DOHH2 (cell line): ENCODE results near the gene IGF2BP3.

Experiments used
- H3F3A ChIP-seq: fragments of 200-600 bp; sonication (generic), shearing (Covaris generic); 2 replicates; pipeline ENCODE4 v1.6.0; 2016; ENCODE audit warnings: antibody characterized with exemption, mild to moderate bottlenecking; ENCODE audit not compliant: control insufficient read depth, insufficient read depth
- H3K27ac ChIP-seq: fragments of 200-600 bp; sonication (generic); 2 replicates; pipeline ENCODE4 v1.5.1; 2014; ENCODE audit warnings: low read depth, mild to moderate bottlenecking, low read length, moderate library complexity
- H3K27me3 ChIP-seq: fragments of 200-600 bp; sonication (generic); 2 replicates; pipeline ENCODE4 v1.6.1; 2014; ENCODE audit warnings: mild to moderate bottlenecking, low read length, mixed read lengths; ENCODE audit not compliant: control insufficient read depth
- H3K36me3 ChIP-seq: fragments of 200-600 bp; sonication (generic); 2 replicates; pipeline ENCODE4 v1.6.1; 2014; ENCODE audit warnings: mild to moderate bottlenecking, low read length, moderate library complexity, mixed read lengths; ENCODE audit not compliant: control insufficient read depth
- H3K4me1 ChIP-seq: fragments of 200-600 bp; sonication (generic); 2 replicates; pipeline ENCODE4 v1.6.1; 2014; ENCODE audit warnings: mild to moderate bottlenecking, low read length, mixed read lengths; ENCODE audit not compliant: control insufficient read depth
- H3K4me2 ChIP-seq: fragments of 200-600 bp; sonication (generic); 2 replicates; pipeline ENCODE4 v1.6.0; 2014; ENCODE audit warnings: mild to moderate bottlenecking, low read length, moderate library complexity
- H3K4me3 ChIP-seq: fragments of 200-600 bp; sonication (generic); 2 replicates; pipeline ENCODE4 v1.5.1; 2014; ENCODE audit warnings: mild to moderate bottlenecking, low read length, mixed read lengths
- H3K79me2 ChIP-seq: fragments of 200-600 bp; sonication (generic); 2 replicates; pipeline ENCODE4 v1.6.1; 2014; ENCODE audit warnings: mild to moderate bottlenecking, low read length, mixed read lengths; ENCODE audit not compliant: control insufficient read depth
- H3K9me2 ChIP-seq: fragments of 200-600 bp; sonication (generic); replicated peaks from 2 replicates; pipeline ENCODE4 v1.6.1; 2014; ENCODE audit warnings: mild to moderate bottlenecking, low read length, mixed read lengths; ENCODE audit not compliant: control insufficient read depth
- H3K9me3 ChIP-seq: fragments of 200-600 bp; sonication (generic); 2 replicates; pipeline ENCODE4 v1.6.1; 2014; ENCODE audit warnings: antibody characterized with exemption, low read length, mixed read lengths; ENCODE audit not compliant: control insufficient read depth, insufficient read depth
- H4K20me1 ChIP-seq: fragments of 200-600 bp; sonication (generic); 2 replicates; pipeline ENCODE4 v1.6.0; 2014; ENCODE audit warnings: low read depth, mild to moderate bottlenecking, antibody characterized with exemption, low read length, moderate library complexity; ENCODE audit not compliant: control insufficient read depth, insufficient read depth
- EZH2phosphoT487 ChIP-seq: fragments of 200-600 bp; sonication (generic); IDR thresholded peaks from 2 replicates; pipeline ENCODE4 v1.6.1; 2017; ENCODE audit warnings: borderline replicate concordance, mild to moderate bottlenecking, antibody characterized with exemption, low read length, moderate library complexity, mixed read lengths
- TF ChIP-seq, protein P1 (sequence below): fragments of 200-600 bp; sonication (generic); IDR thresholded peaks from one replicate; pipeline ENCODE4 v1.5.1; 2014; ENCODE audit warnings: antibody characterized with exemption, mild to moderate bottlenecking, low read depth, low read length; ENCODE audit not compliant: poor library complexity, severe bottlenecking

IGF2BP3 gene

GRCh38 chr7:23445326-23445725 lies 25.0 kb downstream of the IGF2BP3 start:
- Histone ChIP-seq H3K36me3 (peaks cover 66% of the 10 kb centered on the region), H3K79me2 (peaks cover 100% of the 10 kb centered on the region), H3K27ac (no peak overlapping the region), H3K9me3 (no peaks in the 10 kb centered on the region), H3K4me3 (no peak overlapping the region), H3K9me2 (no peaks in the 10 kb centered on the region), H4K20me1 (peaks cover 25% of the 10 kb centered on the region), H3K4me2 (no peak overlapping the region), H3K27me3 (no peaks in the 10 kb centered on the region), H3F3A (peaks cover 8% of the 10 kb centered on the region), H3K4me1 (peaks cover 7% of the 10 kb centered on the region)
- TF ChIP-seq, protein P1, sequence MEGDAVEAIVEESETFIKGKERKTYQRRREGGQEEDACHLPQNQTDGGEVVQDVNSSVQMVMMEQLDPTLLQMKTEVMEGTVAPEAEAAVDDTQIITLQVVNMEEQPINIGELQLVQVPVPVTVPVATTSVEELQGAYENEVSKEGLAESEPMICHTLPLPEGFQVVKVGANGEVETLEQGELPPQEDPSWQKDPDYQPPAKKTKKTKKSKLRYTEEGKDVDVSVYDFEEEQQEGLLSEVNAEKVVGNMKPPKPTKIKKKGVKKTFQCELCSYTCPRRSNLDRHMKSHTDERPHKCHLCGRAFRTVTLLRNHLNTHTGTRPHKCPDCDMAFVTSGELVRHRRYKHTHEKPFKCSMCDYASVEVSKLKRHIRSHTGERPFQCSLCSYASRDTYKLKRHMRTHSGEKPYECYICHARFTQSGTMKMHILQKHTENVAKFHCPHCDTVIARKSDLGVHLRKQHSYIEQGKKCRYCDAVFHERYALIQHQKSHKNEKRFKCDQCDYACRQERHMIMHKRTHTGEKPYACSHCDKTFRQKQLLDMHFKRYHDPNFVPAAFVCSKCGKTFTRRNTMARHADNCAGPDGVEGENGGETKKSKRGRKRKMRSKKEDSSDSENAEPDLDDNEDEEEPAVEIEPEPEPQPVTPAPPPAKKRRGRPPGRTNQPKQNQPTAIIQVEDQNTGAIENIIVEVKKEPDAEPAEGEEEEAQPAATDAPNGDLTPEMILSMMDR: no peak
- no peak for TF ChIP-seq EZH2phosphoT487

GRCh38 chr7:23443974-23444373 lies 26.3 kb downstream of the IGF2BP3 start:
- no peak for TF ChIP-seq EZH2phosphoT487
- TF ChIP-seq, protein P1: no peak
- H3K79me2 ChIP-seq: peaks cover 100% of the 10 kb centered on the region
- H4K20me1 ChIP-seq: peaks cover 25% of the 10 kb centered on the region; the same call in 1 of the 2 replicates

DNA sequence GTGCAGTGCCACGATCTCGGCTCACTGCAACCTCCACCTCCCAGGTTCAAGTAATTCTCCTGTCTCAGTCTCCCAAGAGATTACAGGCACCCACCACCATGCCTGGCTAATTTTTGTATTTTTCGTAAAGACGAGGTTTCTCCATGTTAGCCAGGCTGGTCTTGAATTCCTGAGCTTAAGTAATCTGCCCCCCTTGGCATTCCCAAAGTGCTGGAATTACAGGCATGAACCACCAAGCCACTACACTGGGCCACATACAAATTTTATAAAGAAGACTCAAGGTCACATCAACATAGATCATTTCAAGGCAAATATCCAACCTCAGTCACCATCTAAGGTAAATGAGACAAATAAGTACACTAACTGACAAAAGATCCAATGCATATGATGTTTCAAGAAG lies 32.1 kb downstream of the IGF2BP3 start:
- no peak overlapping the region for H3K4me3 ChIP-seq
- no peaks in the 10 kb centered on the region for H3K4me1 ChIP-seq
- peaks cover 100% of the 10 kb centered on the region for H3K79me2 ChIP-seq
- H3K9me3 ChIP-seq: no peaks in the 10 kb centered on the region
- H3K4me2 ChIP-seq: no peak overlapping the region
- H3F3A ChIP-seq: peaks cover 21% of the 10 kb centered on the region
- peaks cover 33% of the 10 kb centered on the region for H4K20me1 ChIP-seq
- H3K27me3 ChIP-seq: no peaks in the 10 kb centered on the region
- no peaks in the 10 kb centered on the region for H3K9me2 ChIP-seq
- no peak overlapping the region for H3K27ac ChIP-seq
- peaks cover 45% of the 10 kb centered on the region for H3K36me3 ChIP-seq
- no peak for TF ChIP-seq EZH2phosphoT487
- TF ChIP-seq, protein P1: no peak

More at GRCh38 chr7:23443974-23444373, 26.3 kb downstream of the IGF2BP3 start:
- Histone ChIP-seq H3K4me3 (no peak overlapping the region), H3K9me3 (no peaks in the 10 kb centered on the region), H3K4me2 (no peak overlapping the region), H3F3A (peaks cover 8% of the 10 kb centered on the region), H3K27ac (no peak overlapping the region), H3K4me1 (peaks cover 3% of the 10 kb centered on the region; the same call in 1 of the 2 replicates), H3K27me3 (no peaks in the 10 kb centered on the region), H3K9me2 (no peaks in the 10 kb centered on the region), H3K36me3 (peaks cover 64% of the 10 kb centered on the region)
